OCI-LY1 (cell line): Measurements from ENCODE around the gene FAM222A.

Experiments
- H2AFZ ChIP-seq: fragments of 200-600 bp; sonication (generic), shearing (Covaris generic); 2 replicates; pipeline ENCODE4 v1.6.0; 2014; ENCODE audit warnings: antibody characterized with exemption, mild to moderate bottlenecking, low read length
- H3F3A ChIP-seq: fragments of 200-600 bp; sonication (generic), shearing (Covaris generic); 2 replicates; pipeline ENCODE4 v1.6.0; 2014; ENCODE audit warnings: mild to moderate bottlenecking, antibody characterized with exemption, low read length, moderate library complexity; ENCODE audit not compliant: insufficient read depth
- H3K27ac ChIP-seq: fragments of 200-600 bp; sonication (generic); 2 replicates; pipeline ENCODE4 v1.5.1; 2014; ENCODE audit warnings: low read length, mixed run types, mild to moderate bottlenecking, low read depth; ENCODE audit not compliant: poor library complexity, severe bottlenecking
- H3K27me3 ChIP-seq: fragments of 200-600 bp; sonication (generic); 2 replicates; pipeline ENCODE4 v1.6.0; 2014; ENCODE audit warnings: antibody characterized with exemption, mild to moderate bottlenecking, low read length, moderate library complexity; ENCODE audit not compliant: insufficient read depth
- H3K36me3 ChIP-seq: fragments of 200-600 bp; sonication (generic); 2 replicates; pipeline ENCODE4 v1.6.1; 2014; ENCODE audit warnings: mild to moderate bottlenecking, antibody characterized with exemption, low read length, moderate library complexity, mixed read lengths; ENCODE audit not compliant: insufficient read depth
- H3K4me1 ChIP-seq: fragments of 200-600 bp; sonication (generic); 2 replicates; pipeline ENCODE4 v1.5.1; 2014; ENCODE audit warnings: mild to moderate bottlenecking, low read length, moderate library complexity; ENCODE audit not compliant: insufficient read depth, severe bottlenecking
- H3K4me2 ChIP-seq: fragments of 200-600 bp; sonication (generic), shearing (Covaris generic); 2 replicates; pipeline ENCODE4 v1.6.1; 2014; ENCODE audit warnings: low read length
- H3K4me3 ChIP-seq: fragments of 200-600 bp; sonication (generic); 2 replicates; pipeline ENCODE4 v1.5.1; 2014; ENCODE audit warnings: low read length, low read depth, mild to moderate bottlenecking, mixed read lengths; ENCODE audit not compliant: poor library complexity, severe bottlenecking
- H3K79me2 ChIP-seq: fragments of 200-600 bp; shearing (Covaris generic); 2 replicates; pipeline ENCODE4 v1.6.1; 2016; ENCODE audit warnings: mixed run types, low read length, mixed read lengths; ENCODE audit not compliant: insufficient read depth
- H3K9ac ChIP-seq: fragments of 200-600 bp; sonication (generic), shearing (Covaris generic); 2 replicates; pipeline ENCODE4 v1.6.1; 2014; ENCODE audit warnings: mild to moderate bottlenecking, low read length, mixed read lengths
- H3K9me2 ChIP-seq: fragments of 200-600 bp; sonication (generic), shearing (Covaris generic); 2 replicates; pipeline ENCODE4 v1.6.1; 2014; ENCODE audit warnings: low read depth, mild to moderate bottlenecking, low read length, mixed read lengths
- H3K9me3 ChIP-seq: fragments of 200-600 bp; shearing (Covaris generic); 2 replicates; pipeline ENCODE4 v1.6.1; 2014; ENCODE audit warnings: low read length, mixed read lengths
- H4K20me1 ChIP-seq: fragments of 200-600 bp; sonication (generic), shearing (Covaris generic); 2 replicates; pipeline ENCODE4 v1.6.0; 2016; ENCODE audit warnings: mild to moderate bottlenecking, low read length; ENCODE audit not compliant: insufficient read depth
- CTCF ChIP-seq: fragments of 200-600 bp; sonication (generic), shearing (Covaris generic); IDR thresholded peaks from 2 replicates; pipeline ENCODE4 v1.5.1; 2017; ENCODE audit warnings: mild to moderate bottlenecking, antibody characterized with exemption, low read length, moderate library complexity, mixed read lengths
- EZH2 ChIP-seq: fragments of 200-600 bp; sonication (generic), shearing (Covaris generic); IDR thresholded peaks from 2 replicates; pipeline ENCODE4 v1.8.0; 2017; ENCODE audit warnings: borderline replicate concordance, mixed run types, mild to moderate bottlenecking, antibody characterized with exemption, low read length, moderate library complexity, mixed read lengths

Gene FAM222A

GRCh38 chr12:109716092-109716479 is 2.5 kb downstream of the FAM222A start:
- Histone ChIP-seq H3K27ac (no peak overlapping the region), H2AFZ (no peak overlapping the region)

GRCh38 chr12:109716512-109717389 is 3.1 kb downstream of the FAM222A start:
- Histone ChIP-seq H3K27ac (no peak overlapping the region), H3K9ac (no peak overlapping the region), H3K9me3 (no peaks in the 10 kb centered on the region), H3K36me3 (no peaks in the 10 kb centered on the region), H4K20me1 (no peaks in the 10 kb centered on the region), H3K27me3 (no peaks in the 10 kb centered on the region), H3K9me2 (no peaks in the 10 kb centered on the region), H2AFZ (no peak overlapping the region), H3F3A (no peaks in the 10 kb centered on the region), H3K4me3 (no peak overlapping the region), H3K4me1 (peaks cover 2% of the 10 kb centered on the region), H3K4me2 (no peak overlapping the region), H3K79me2 (no peaks in the 10 kb centered on the region)
- no peak for TF ChIP-seq CTCF
- TF ChIP-seq EZH2: no peak

More at GRCh38 chr12:109716092-109716479, 2.5 kb downstream of the FAM222A start:
- Histone ChIP-seq H4K20me1 (no peaks in the 10 kb centered on the region), H3K9me3 (no peaks in the 10 kb centered on the region), H3F3A (no peaks in the 10 kb centered on the region), H3K9me2 (no peaks in the 10 kb centered on the region), H3K27me3 (no peaks in the 10 kb centered on the region), H3K4me2 (no peak overlapping the region), H3K9ac (no peak overlapping the region), H3K79me2 (no peaks in the 10 kb centered on the region), H3K4me1 (peaks cover 2% of the 10 kb centered on the region), H3K36me3 (no peaks in the 10 kb centered on the region), H3K4me3 (no peak overlapping the region)
- TF ChIP-seq CTCF (no peak), EZH2 (no peak)

DNA sequence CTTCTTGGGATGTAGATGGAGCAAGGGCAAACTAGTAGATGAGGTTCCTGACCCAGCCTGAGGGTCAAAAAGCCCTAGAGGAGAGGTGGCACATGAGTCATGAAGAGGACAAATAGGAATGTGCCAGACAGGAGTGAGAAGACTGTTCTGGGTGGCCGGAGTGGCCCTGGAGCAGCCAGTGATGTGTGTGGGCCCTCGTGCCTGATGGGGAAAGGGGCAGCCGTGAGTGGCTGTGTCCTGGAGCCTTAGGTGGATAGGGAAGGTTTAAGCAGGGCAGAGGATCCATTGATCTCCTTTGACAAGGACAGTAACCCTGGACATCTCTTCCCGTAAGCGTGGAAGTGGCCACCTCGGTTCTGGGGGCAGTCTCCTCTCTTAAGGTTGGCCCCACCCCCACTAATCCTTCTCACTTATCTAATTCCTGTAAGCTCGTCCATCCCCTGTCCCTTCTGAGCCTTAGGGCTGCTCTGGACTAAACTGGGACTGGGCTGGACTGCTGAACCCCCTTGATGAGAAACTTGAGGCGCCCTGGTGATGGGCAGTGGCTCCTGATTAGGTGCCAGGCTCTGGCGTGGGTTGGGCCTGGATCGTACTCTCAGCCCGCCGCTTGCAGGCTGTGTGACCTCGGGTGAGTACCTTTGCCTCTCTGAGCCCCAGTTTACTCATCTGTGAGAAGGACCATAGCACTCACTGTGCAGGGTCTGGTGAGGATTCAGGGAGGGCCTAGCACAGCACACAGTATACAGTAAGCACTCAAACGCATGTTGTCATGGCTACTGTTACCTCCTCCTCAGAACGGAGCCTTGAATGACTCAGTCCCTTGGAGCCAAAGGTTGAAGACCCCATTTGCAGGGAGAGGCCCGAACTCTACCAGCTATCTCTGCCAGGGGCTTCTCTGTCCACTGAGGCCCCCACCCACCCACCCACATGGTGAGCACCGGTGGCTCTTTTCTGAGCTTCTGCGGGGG is 4.0 kb downstream of the FAM222A start:
- Histone ChIP-seq H3K4me3 (no peak overlapping the region), H2AFZ (no peak overlapping the region), H3K27me3 (no peaks in the 10 kb centered on the region), H4K20me1 (no peaks in the 10 kb centered on the region), H3K4me1 (peaks cover 2% of the 10 kb centered on the region), H3K4me2 (no peak overlapping the region), H3K9ac (no peak overlapping the region), H3K36me3 (no peaks in the 10 kb centered on the region), H3K9me2 (no peaks in the 10 kb centered on the region), H3K27ac (no peak overlapping the region), H3K9me3 (no peaks in the 10 kb centered on the region), H3K79me2 (no peaks in the 10 kb centered on the region), H3F3A (no peaks in the 10 kb centered on the region)
- TF ChIP-seq EZH2: no peak
- TF ChIP-seq CTCF: no peak
